Astrocyte (in vitro differentiated cells and primary cell): Measurements from ENCODE around the gene SULF2. TPM values are rescaled to one million over a fixed set of nuclear protein-coding genes. Genes with fewer than 3 reads are reported as not detected.
A peak's percentile ranks its signal among the peaks of the same experiment; 100 is the strongest.

Source experiments
- DNase-seq: peaks from one replicate; pipeline ENCODE4 v3.0.0-alpha.2; 2010; ENCODE audit warnings: low read depth
- FAIRE-seq: peaks from 2 replicates; lab custom pipeline; 2011; peaks lifted over from hg19 to GRCh38; lab: Jason Lieb, UNC
- H2AFZ ChIP-seq: 2 replicates; pipeline ENCODE4 v1.6.0; 2012; ENCODE audit warnings: low read depth, low read length, inconsistent platforms
- H3K27ac ChIP-seq: 2 replicates; pipeline ENCODE4 v1.5.1; 2011; ENCODE audit warnings: low read depth, low read length, inconsistent platforms
- H3K27me3 ChIP-seq: 2 replicates; pipeline ENCODE4 v1.6.0; 2011; ENCODE audit warnings: low read length, inconsistent platforms; ENCODE audit not compliant: insufficient read depth
- H3K36me3 ChIP-seq: 2 replicates; pipeline ENCODE4 v1.5.1; 2011; ENCODE audit warnings: low read length, inconsistent platforms; ENCODE audit not compliant: insufficient read depth
- H3K4me1 ChIP-seq: 2 replicates; pipeline ENCODE4 v1.5.1; 2011; ENCODE audit warnings: low read length, inconsistent platforms; ENCODE audit not compliant: insufficient read depth
- H3K4me2 ChIP-seq: 2 replicates; pipeline ENCODE4 v1.6.0; 2012; ENCODE audit warnings: low read length, inconsistent platforms
- H3K4me3 ChIP-seq: 2 replicates; pipeline ENCODE4 v1.5.1; 2011; ENCODE audit warnings: low read depth, mild to moderate bottlenecking, low read length, inconsistent platforms; ENCODE audit not compliant: insufficient read depth
- H3K79me2 ChIP-seq: 2 replicates; pipeline ENCODE4 v1.6.0; 2012; ENCODE audit warnings: mild to moderate bottlenecking, low read length, inconsistent platforms; ENCODE audit not compliant: insufficient read depth
- H3K9ac ChIP-seq: 2 replicates; pipeline ENCODE4 v1.6.0; 2012; ENCODE audit warnings: mild to moderate bottlenecking, low read length, inconsistent platforms
- H3K9me3 ChIP-seq: 2 replicates; pipeline ENCODE4 v1.5.1; 2012; ENCODE audit warnings: low read depth, mild to moderate bottlenecking, low read length, inconsistent platforms; ENCODE audit not compliant: insufficient read depth
- H4K20me1 ChIP-seq: 2 replicates; pipeline ENCODE4 v1.6.0; 2012; ENCODE audit warnings: low read length, inconsistent platforms; ENCODE audit not compliant: insufficient read depth
- H3K27ac Mint-ChIP-seq: one replicate; pipeline ENCODE4 v1.8.0; 2021; ENCODE audit warnings: mild to moderate bottlenecking, mixed read lengths; ENCODE audit not compliant: unreplicated experiment
- H3K27me3 Mint-ChIP-seq: one replicate; pipeline ENCODE4 v1.8.0; 2021; ENCODE audit warnings: low read depth, mixed read lengths; ENCODE audit not compliant: unreplicated experiment
- H3K36me3 Mint-ChIP-seq: one replicate; pipeline ENCODE4 v1.8.0; 2021; ENCODE audit warnings: low read depth, mixed read lengths; ENCODE audit not compliant: unreplicated experiment
- H3K4me1 Mint-ChIP-seq: one replicate; pipeline ENCODE4 v1.8.0; 2021; ENCODE audit warnings: low read depth, mixed read lengths; ENCODE audit not compliant: unreplicated experiment
- H3K4me3 Mint-ChIP-seq: one replicate; pipeline ENCODE4 v1.8.0; 2021; ENCODE audit warnings: mild to moderate bottlenecking, moderate library complexity, mixed read lengths; ENCODE audit not compliant: unreplicated experiment
- H3K9me3 Mint-ChIP-seq: one replicate; pipeline ENCODE4 v1.8.0; 2021; ENCODE audit warnings: mild to moderate bottlenecking, mixed read lengths; ENCODE audit not compliant: unreplicated experiment
- EZH2 ChIP-seq: IDR thresholded peaks from 2 replicates; pipeline ENCODE4 v1.6.1; 2012; ENCODE audit warnings: mild to moderate bottlenecking, low read length, inconsistent platforms; ENCODE audit not compliant: insufficient read depth
- total RNA-seq: library from RNA; stranded (reverse); gene quantifications from 2 replicates; pipeline ENCODE4 v1.2.1, GENCODE V29; 2021
- TF ChIP-seq, protein P1 (sequence below): IDR thresholded peaks from 2 replicates; pipeline ENCODE4 v1.5.1; 2011; ENCODE audit warnings: low read depth, mild to moderate bottlenecking, inconsistent platforms, low read length, moderate library complexity; ENCODE audit not compliant: insufficient read depth

The SULF2 gene
- total RNA-seq, 1 donor from 2014 or later, result 139 TPM

DNA sequence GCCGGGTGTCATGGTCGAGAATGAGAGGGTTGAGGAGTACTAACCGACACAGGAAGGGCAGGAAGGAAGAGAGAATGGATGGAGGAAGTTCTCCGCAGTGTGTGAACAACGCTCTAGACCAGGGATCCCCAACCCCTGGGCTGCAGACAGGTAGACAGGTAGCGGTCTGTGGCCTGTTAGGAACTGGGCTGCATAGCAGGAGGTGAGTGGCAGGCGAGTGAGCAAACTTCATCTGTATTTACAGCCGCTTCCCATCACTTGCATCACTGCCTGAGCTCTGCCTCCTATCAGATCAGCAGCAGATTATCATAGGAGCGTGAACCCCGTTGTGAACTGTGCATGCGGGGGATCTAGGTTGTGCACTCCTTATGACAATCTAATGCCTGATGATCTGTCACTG, 62.0 kb downstream of the SULF2 start:
- no peaks in the 10 kb centered on the region for H3K4me1 ChIP-seq
- Mint-ChIP-seq H3K4me3 (no peak overlapping the region), H3K27ac (no peak overlapping the region), H3K4me1 (peaks cover 7% of the 10 kb centered on the region), H3K27me3 (no peaks in the 10 kb centered on the region), H3K9me3 (no peaks in the 10 kb centered on the region), H3K36me3 (peaks cover 10% of the 10 kb centered on the region)
- H3K27me3 ChIP-seq, result no peaks in the 10 kb centered on the region
- H4K20me1 ChIP-seq, result no peaks in the 10 kb centered on the region
- DNase-seq (no peak), FAIRE-seq (no peak)
- H3K36me3 ChIP-seq, result no peaks in the 10 kb centered on the region
- no peaks in the 10 kb centered on the region for H3K9me3 ChIP-seq
- H3K9ac ChIP-seq, result no peak overlapping the region
- H3K4me2 ChIP-seq, result no peak overlapping the region
- no peak overlapping the region for H3K4me3 ChIP-seq
- H2AFZ ChIP-seq, result no peak overlapping the region
- TF ChIP-seq, protein P1, sequence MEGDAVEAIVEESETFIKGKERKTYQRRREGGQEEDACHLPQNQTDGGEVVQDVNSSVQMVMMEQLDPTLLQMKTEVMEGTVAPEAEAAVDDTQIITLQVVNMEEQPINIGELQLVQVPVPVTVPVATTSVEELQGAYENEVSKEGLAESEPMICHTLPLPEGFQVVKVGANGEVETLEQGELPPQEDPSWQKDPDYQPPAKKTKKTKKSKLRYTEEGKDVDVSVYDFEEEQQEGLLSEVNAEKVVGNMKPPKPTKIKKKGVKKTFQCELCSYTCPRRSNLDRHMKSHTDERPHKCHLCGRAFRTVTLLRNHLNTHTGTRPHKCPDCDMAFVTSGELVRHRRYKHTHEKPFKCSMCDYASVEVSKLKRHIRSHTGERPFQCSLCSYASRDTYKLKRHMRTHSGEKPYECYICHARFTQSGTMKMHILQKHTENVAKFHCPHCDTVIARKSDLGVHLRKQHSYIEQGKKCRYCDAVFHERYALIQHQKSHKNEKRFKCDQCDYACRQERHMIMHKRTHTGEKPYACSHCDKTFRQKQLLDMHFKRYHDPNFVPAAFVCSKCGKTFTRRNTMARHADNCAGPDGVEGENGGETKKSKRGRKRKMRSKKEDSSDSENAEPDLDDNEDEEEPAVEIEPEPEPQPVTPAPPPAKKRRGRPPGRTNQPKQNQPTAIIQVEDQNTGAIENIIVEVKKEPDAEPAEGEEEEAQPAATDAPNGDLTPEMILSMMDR, result no peak
- TF ChIP-seq EZH2, result no peak
- no peak overlapping the region for H3K27ac ChIP-seq
- H3K79me2 ChIP-seq, result no peaks in the 10 kb centered on the region

DNA sequence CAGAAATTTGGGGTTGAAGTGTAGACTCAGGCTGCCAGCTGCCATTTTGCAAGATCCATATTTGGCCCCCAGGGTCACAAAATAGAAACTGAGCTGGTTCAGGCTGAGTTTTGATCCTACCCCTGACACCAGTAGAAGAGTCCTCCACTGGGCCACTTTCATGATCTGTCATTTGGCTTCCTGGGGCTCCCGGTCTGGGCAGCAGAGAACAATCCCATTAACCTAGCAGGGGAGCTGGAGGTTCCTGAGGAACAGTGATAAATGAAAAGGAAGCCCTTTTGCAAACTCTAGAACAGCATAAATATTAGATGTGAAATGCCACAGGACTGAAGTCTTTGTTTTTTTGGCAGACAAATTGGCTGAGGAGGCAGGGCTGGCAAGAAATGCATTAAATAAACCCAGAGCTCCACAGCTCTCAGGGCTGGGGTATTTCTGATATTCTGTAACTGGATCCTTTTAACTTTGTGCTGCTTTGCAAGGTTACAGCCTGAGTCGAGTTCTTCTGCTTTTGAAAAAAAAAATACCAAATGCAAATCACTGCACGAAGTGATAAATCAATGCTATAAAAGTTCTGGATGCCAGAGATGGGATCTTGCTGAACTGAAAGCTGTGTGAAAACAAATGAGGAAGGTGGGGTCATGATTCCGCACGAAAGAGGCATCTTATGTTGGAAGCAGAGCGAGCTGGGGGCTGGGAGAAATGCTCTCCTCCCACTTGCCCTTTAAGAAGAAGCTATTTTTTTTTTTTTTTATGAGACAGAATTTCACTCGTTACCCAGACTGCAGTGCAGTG, 64.4 kb downstream of the SULF2 start:
- Histone ChIP-seq H2AFZ (no peak overlapping the region), H3K4me2 (no peak overlapping the region), H3K36me3 (no peaks in the 10 kb centered on the region), H3K4me3 (no peak overlapping the region), H3K79me2 (no peaks in the 10 kb centered on the region), H3K27me3 (no peaks in the 10 kb centered on the region), H3K9me3 (no peaks in the 10 kb centered on the region), H3K27ac (no peak overlapping the region), H3K9ac (no peak overlapping the region), H3K4me1 (no peaks in the 10 kb centered on the region), H4K20me1 (no peaks in the 10 kb centered on the region)
- no peaks in the 10 kb centered on the region for H3K36me3 Mint-ChIP-seq
- no peaks in the 10 kb centered on the region for H3K9me3 Mint-ChIP-seq
- no peak overlapping the region for H3K27ac Mint-ChIP-seq
- H3K4me1 Mint-ChIP-seq, result peaks cover 9% of the 10 kb centered on the region
- H3K4me3 Mint-ChIP-seq, result no peak overlapping the region
- no peak for TF ChIP-seq EZH2
- TF ChIP-seq, protein P1, result no peak
- no peak for FAIRE-seq
- DNase-seq, result peak; percentile 86
- no peaks in the 10 kb centered on the region for H3K27me3 Mint-ChIP-seq

DNA sequence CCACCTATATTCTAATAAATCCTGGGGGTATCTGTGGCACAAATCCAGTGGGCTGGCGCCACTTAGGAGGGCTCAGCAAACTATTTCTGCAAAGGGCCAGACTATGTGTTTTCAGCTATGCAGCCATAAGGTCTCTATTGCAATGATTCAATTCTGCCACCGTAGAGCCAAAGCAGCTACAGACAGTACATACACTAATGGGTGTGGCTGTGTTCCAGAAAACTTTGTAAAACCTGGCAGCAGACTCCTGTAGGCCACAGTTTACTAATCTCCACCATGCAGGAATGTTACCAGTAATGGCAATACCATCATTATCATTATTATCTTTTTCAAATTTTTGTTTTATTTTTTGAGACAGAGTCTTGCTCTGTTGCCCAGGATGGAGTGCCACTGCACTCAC, 65.7 kb downstream of the SULF2 start:
- Histone ChIP-seq H3K36me3 (no peaks in the 10 kb centered on the region), H3K27ac (no peak overlapping the region), H3K4me1 (no peaks in the 10 kb centered on the region), H3K79me2 (no peaks in the 10 kb centered on the region), H3K9me3 (no peaks in the 10 kb centered on the region), H4K20me1 (no peaks in the 10 kb centered on the region), H2AFZ (no peak overlapping the region), H3K9ac (no peak overlapping the region), H3K4me2 (no peak overlapping the region), H3K4me3 (no peak overlapping the region), H3K27me3 (no peaks in the 10 kb centered on the region)
- Mint-ChIP-seq H3K4me3 (no peak overlapping the region), H3K27ac (no peak overlapping the region), H3K36me3 (no peaks in the 10 kb centered on the region), H3K27me3 (peaks cover 2% of the 10 kb centered on the region), H3K4me1 (peaks cover 9% of the 10 kb centered on the region), H3K9me3 (no peaks in the 10 kb centered on the region)
- TF ChIP-seq, protein P1, result no peak
- TF ChIP-seq EZH2, result no peak
- no peak for FAIRE-seq
- peak; percentile 58 for DNase-seq
